H9 (cell line): ENCODE results near the gene OR10A6. TPM values are rescaled to one million over a fixed set of nuclear protein-coding genes. Genes with fewer than 3 reads are reported as not detected.

Experiments
- DNase-seq: peaks from one replicate; pipeline ENCODE4 v3.0.0-alpha.2; 2017
- H2AFZ ChIP-seq: one replicate; pipeline ENCODE4 v1.6.1; 2013; ENCODE audit warnings: mild to moderate bottlenecking, low read length, control low read depth, moderate library complexity
- H2AK5ac ChIP-seq: 2 replicates; pipeline ENCODE4 v1.6.1; 2013; ENCODE audit warnings: low read length, control low read depth, mixed read lengths; ENCODE audit not compliant: insufficient read length
- H2BK120ac ChIP-seq: one replicate; pipeline ENCODE4 v1.6.1; 2013; ENCODE audit warnings: low read depth, mild to moderate bottlenecking, low read length, control low read depth, inconsistent platforms; ENCODE audit not compliant: poor library complexity, severe bottlenecking
- H2BK12ac ChIP-seq: 2 replicates; pipeline ENCODE4 v1.6.1; 2013; ENCODE audit warnings: low read length, control low read depth, mixed read lengths, low read depth; ENCODE audit not compliant: insufficient read length
- H2BK15ac ChIP-seq: 2 replicates; pipeline ENCODE4 v1.6.1; 2013; ENCODE audit warnings: low read depth, low read length, control low read depth
- H2BK20ac ChIP-seq: one replicate; pipeline ENCODE4 v1.6.1; 2013; ENCODE audit warnings: low read depth, mild to moderate bottlenecking, low read length, control low read depth, inconsistent platforms; ENCODE audit not compliant: poor library complexity, severe bottlenecking
- H2BK5ac ChIP-seq: 2 replicates; pipeline ENCODE4 v1.6.1; 2013; ENCODE audit warnings: low read length, control low read depth, mixed read lengths; ENCODE audit not compliant: insufficient read length
- H3K14ac ChIP-seq: 2 replicates; pipeline ENCODE4 v1.6.1; 2013; ENCODE audit warnings: low read length, control low read depth; ENCODE audit not compliant: insufficient read depth
- H3K18ac ChIP-seq: 2 replicates; pipeline ENCODE4 v1.6.1; 2013; ENCODE audit warnings: low read depth, mild to moderate bottlenecking, mixed read lengths, low read length, control low read depth; ENCODE audit not compliant: insufficient read length
- H3K23ac ChIP-seq: 2 replicates; pipeline ENCODE4 v1.6.1; 2013; ENCODE audit warnings: low read length, control low read depth, mixed read lengths, low read depth; ENCODE audit not compliant: insufficient read length
- H3K23me2 ChIP-seq: 2 replicates; pipeline ENCODE4 v1.6.1; 2013; ENCODE audit warnings: low read depth, mild to moderate bottlenecking, mixed read lengths, low read length, control low read depth; ENCODE audit not compliant: insufficient read length, poor library complexity, severe bottlenecking
- H3K27ac ChIP-seq: 2 replicates; pipeline ENCODE4 v1.5.1; 2013; ENCODE audit warnings: low read length, control low read depth, mixed read lengths, low read depth; ENCODE audit not compliant: insufficient read length
- H3K27me3 ChIP-seq: 2 replicates; pipeline ENCODE4 v1.6.1; 2013; ENCODE audit warnings: low read length, control low read depth, inconsistent platforms; ENCODE audit not compliant: insufficient read depth
- H3K4ac ChIP-seq: 2 replicates; pipeline ENCODE4 v1.6.1; 2013; ENCODE audit warnings: low read depth, mild to moderate bottlenecking, control low read depth, inconsistent platforms, low read length, moderate library complexity
- H3K4me1 ChIP-seq: 2 replicates; pipeline ENCODE4 v1.6.1; 2013; ENCODE audit warnings: low read length, control low read depth, inconsistent platforms; ENCODE audit not compliant: insufficient read depth
- H3K4me2 ChIP-seq: 2 replicates; pipeline ENCODE4 v1.6.1; 2013; ENCODE audit warnings: low read length, control low read depth, mixed read lengths; ENCODE audit not compliant: insufficient read length, insufficient read depth
- H3K56ac ChIP-seq: 2 replicates; pipeline ENCODE4 v1.6.1; 2013; ENCODE audit warnings: low read depth, mild to moderate bottlenecking, mixed read lengths, low read length, control low read depth; ENCODE audit not compliant: insufficient read length
- H3K79me1 ChIP-seq: 2 replicates; pipeline ENCODE4 v1.6.1; 2013; ENCODE audit warnings: low read depth, mild to moderate bottlenecking, moderate library complexity, low read length, control low read depth, inconsistent platforms; ENCODE audit not compliant: insufficient read depth, poor library complexity, severe bottlenecking
- H3K79me2 ChIP-seq: 2 replicates; pipeline ENCODE4 v1.6.1; 2013; ENCODE audit warnings: low read length, control low read depth, inconsistent platforms; ENCODE audit not compliant: insufficient read depth
- H3K9ac ChIP-seq: 2 replicates; pipeline ENCODE4 v1.6.1; 2013; ENCODE audit warnings: low read length, control low read depth, mixed read lengths; ENCODE audit not compliant: insufficient read length; ENCODE audit errors: extremely low read depth
- H3K9me3 ChIP-seq: one replicate; pipeline ENCODE4 v1.6.1; 2013; ENCODE audit warnings: low read depth, low read length, inconsistent platforms; ENCODE audit not compliant: control insufficient read depth
- H3T11ph ChIP-seq: one replicate; pipeline ENCODE4 v1.6.1; 2013; ENCODE audit warnings: mild to moderate bottlenecking, low read length, control low read depth, inconsistent platforms
- H4K20me1 ChIP-seq: one replicate; pipeline ENCODE4 v1.6.1; 2013; ENCODE audit not compliant: control insufficient read depth, insufficient read length, insufficient read depth
- H4K5ac ChIP-seq: 2 replicates; pipeline ENCODE4 v1.6.1; 2013; ENCODE audit warnings: low read depth, mild to moderate bottlenecking, mixed read lengths, low read length, control low read depth; ENCODE audit not compliant: insufficient read length
- H4K8ac ChIP-seq: replicated peaks from 2 replicates; pipeline ENCODE4 v1.6.1; 2013; ENCODE audit warnings: low read length, control low read depth, mixed read lengths, low read depth; ENCODE audit not compliant: insufficient read length
- H4K91ac ChIP-seq: 2 replicates; pipeline ENCODE4 v1.6.1; 2013; ENCODE audit warnings: low read depth, mild to moderate bottlenecking, moderate library complexity, mixed read lengths, low read length, control low read depth; ENCODE audit not compliant: insufficient read length
- H3K27ac Mint-ChIP-seq, 3 experiments: 2 replicates in 2 of 3; 3 replicates in 1 of 3; pipeline ENCODE4 v1.8.0; 2020 to 2021; ENCODE audit warnings: mixed read lengths in 3 of 3, mild to moderate bottlenecking in 1 of 3, moderate library complexity in 1 of 3
- H3K27me3 Mint-ChIP-seq: 2 replicates; pipeline ENCODE4 v1.8.0; 2021; ENCODE audit warnings: low read depth, mild to moderate bottlenecking, moderate library complexity, mixed read lengths
- H3K36me3 Mint-ChIP-seq, 3 experiments: 2 replicates in 2 of 3; 3 replicates in 1 of 3; pipeline ENCODE4 v1.8.0; 2020 to 2021; ENCODE audit warnings: low read depth in 3 of 3, mixed read lengths in 3 of 3; ENCODE audit not compliant: insufficient read depth in 1 of 3
- H3K4me1 Mint-ChIP-seq, 2 experiments: 2 replicates each; pipeline ENCODE4 v1.8.0; 2020; ENCODE audit warnings: mixed read lengths in 2 of 2
- H3K4me3 Mint-ChIP-seq, 2 experiments: 2 replicates in 1 of 2; 3 replicates in 1 of 2; pipeline ENCODE4 v1.8.0; 2020 to 2021; ENCODE audit warnings: mild to moderate bottlenecking in 2 of 2, mixed read lengths in 2 of 2, moderate library complexity in 1 of 2
- H3K9me3 Mint-ChIP-seq, 2 experiments: 2 replicates in 1 of 2; 3 replicates in 1 of 2; pipeline ENCODE4 v1.8.0; 2020; ENCODE audit warnings: mild to moderate bottlenecking in 2 of 2, mixed read lengths in 2 of 2, moderate library complexity in 1 of 2
- CTCF ChIP-seq: fragments of 200-600 bp; sonication (generic); conservative IDR thresholded peaks from 3 replicates; pipeline ENCODE4 v1.8.0; 2021; ENCODE audit warnings: antibody characterized with exemption, mild to moderate bottlenecking
- WGBS: extraction: QIAGEN DNeasy Blood & Tissue Kit; methylation state at CpG from one replicate; pipeline ENCODE4 v1.1.7; 2013; ENCODE audit warnings: missing lambda C conversion rate, low lambda C conversion rate, mixed read lengths; ENCODE audit not compliant: insufficient read length; ENCODE audit errors: extremely low coverage; 5-methylcytosine and 5-hydroxymethylcytosine counted together
- total RNA-seq: library from RNA; stranded (reverse); gene quantifications from 2 replicates; pipeline ENCODE4 v1.2.1, GENCODE V29; 2021

Gene OR10A6
- total RNA-seq, 1 experiment from 2014 or later = not detected

DNA sequence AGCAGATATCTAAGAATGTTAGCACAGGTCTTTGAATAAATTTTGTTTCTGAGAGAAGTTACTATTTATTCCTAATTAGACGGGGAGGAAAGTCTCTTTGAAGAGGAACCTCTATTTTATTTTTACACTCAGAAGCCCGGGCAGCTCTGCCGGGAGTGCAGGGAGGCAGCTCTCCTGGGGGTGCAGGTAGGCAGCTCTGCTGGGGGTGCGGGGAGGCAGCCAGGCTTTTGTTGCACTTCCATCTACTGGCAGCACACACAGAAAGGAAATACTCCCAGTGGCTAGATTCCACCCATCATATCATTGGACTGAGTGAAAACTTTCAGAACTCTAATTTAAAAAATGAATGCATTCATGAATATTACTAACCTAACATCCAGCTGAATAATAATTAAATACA is 24.6 kb downstream of the OR10A6 start:
- H3K4ac ChIP-seq = no peak overlapping the region; the same call in 1 of the 2 replicates
- Mint-ChIP-seq H3K4me1 (peaks cover 67 to 75% of the 10 kb centered on the region in 2 experiments), H3K4me3 (no peak overlapping the region), H3K27ac (peak overlapping the region in 2 of 3 experiments; percentile 50 to 88; a peak in 3 of 7 replicates), H3K36me3 (no peaks in the 10 kb centered on the region), H3K27me3 (no peaks in the 10 kb centered on the region), H3K9me3 (no peaks in the 10 kb centered on the region)
- H4K8ac ChIP-seq = no peak overlapping the region
- no peak overlapping the region for H3K56ac ChIP-seq
- DNase-seq = no peak
- H4K20me1 ChIP-seq = no peaks in the 10 kb centered on the region
- H3K79me1 ChIP-seq = no peaks in the 10 kb centered on the region
- no peaks in the 10 kb centered on the region for H3K23me2 ChIP-seq
- H3K9me3 ChIP-seq = no peaks in the 10 kb centered on the region
- H3K79me2 ChIP-seq = no peaks in the 10 kb centered on the region
- H2BK15ac ChIP-seq = no peak overlapping the region
- H3K14ac ChIP-seq = peak overlapping the region; percentile 90; the same call in 1 of the 2 replicates
- peak overlapping the region; percentile 88 for H3K18ac ChIP-seq
- no peak overlapping the region for H2BK20ac ChIP-seq
- H3K27ac ChIP-seq = peak overlapping the region; percentile 61
- peak overlapping the region; percentile 43 for H3K9ac ChIP-seq
- H2AK5ac ChIP-seq = no peak overlapping the region
- H2BK12ac ChIP-seq = no peak overlapping the region
- no peaks in the 10 kb centered on the region for H3K27me3 ChIP-seq
- peaks cover 7% of the 10 kb centered on the region; the same call in 1 of the 2 replicates for H3K4me1 ChIP-seq
- whole genome bisulfite sequencing = no CpG with 5 or more reads among the region's 4 CpGs
- no peak overlapping the region for H2AFZ ChIP-seq
- peak overlapping the region; percentile 50 for H3K4me2 ChIP-seq
- H3K23ac ChIP-seq = no peak overlapping the region
- TF ChIP-seq CTCF = no peak
- peak overlapping the region; percentile 67 for H2BK120ac ChIP-seq
- peak overlapping the region; percentile 83 for H3T11ph ChIP-seq
- H4K5ac ChIP-seq = no peak overlapping the region
- no peak overlapping the region for H2BK5ac ChIP-seq
- no peak overlapping the region for H4K91ac ChIP-seq
